Transverse colon (tissue), 3 donors: ENCODE results near the gene TMEM205.
"Not testable (repeated sequence)": the region's sequence is repeated elsewhere in the genome, so short reads cannot be mapped to it uniquely, and the experiment has no call there.

Experiments
- CTCF ChIP-seq, 5 experiments: fragments of 200-600 bp in 3 of 5; fragments of 450-650 bp in 2 of 5; sonication (generic) in 3 of 5; IDR thresholded peaks; 1 replicate in 2 of 5; 2 replicates in 3 of 5; pipeline ENCODE4 v1.5.1; 2016 to 2017; ENCODE audit warnings: antibody characterized with exemption in 5 of 5, inconsistent platforms in 3 of 5, mild to moderate bottlenecking in 2 of 5, moderate library complexity in 1 of 5
- EP300 ChIP-seq: sonication (generic); formaldehyde crosslinking; IDR thresholded peaks from one replicate; pipeline ENCODE4 v1.6.1; 2017; ENCODE audit warnings: antibody characterized with exemption, low read depth

GRCh38 chr19:11320278-11320995 lies 25.6 kb downstream of the TMEM205 start:
- not testable (repeated sequence) for TF ChIP-seq EP300; CTCF (IDR thresholded peaks at IDR 0.05)
